Immature natural killer cell (primary cell): ENCODE data around the gene EDC3. TPM values are rescaled to one million over a fixed set of nuclear protein-coding genes. Genes with fewer than 3 reads are reported as not detected.
A peak's percentile ranks its signal among the peaks of the same experiment; 100 is the strongest.
"Not testable (repeated sequence)": the region's sequence is repeated elsewhere in the genome, so short reads cannot be mapped to it uniquely, and the experiment has no call there.

Source experiments
- DNase-seq, 3 donors: peaks; one replicate each; pipeline ENCODE4 v3.0.0; 2022; ENCODE audit warnings: mixed read lengths in 1 of 3
- H3K27ac Mint-ChIP-seq, 6 donors: one replicate each; pipeline ENCODE4 v1.8.0; 2020; ENCODE audit warnings: mixed read lengths in 6 of 6, mild to moderate bottlenecking in 5 of 6, inconsistent platforms in 4 of 6, moderate library complexity in 3 of 6
- H3K27me3 Mint-ChIP-seq, 3 donors: one replicate each; pipeline ENCODE4 v1.8.0; 2020 to 2021; ENCODE audit warnings: low read depth in 3 of 3, mild to moderate bottlenecking in 3 of 3, mixed read lengths in 3 of 3, moderate library complexity in 3 of 3, inconsistent platforms in 1 of 3
- H3K36me3 Mint-ChIP-seq, 3 donors: one replicate each; pipeline ENCODE4 v1.8.0; 2020; ENCODE audit warnings: mixed read lengths in 3 of 3, inconsistent platforms in 2 of 3, mild to moderate bottlenecking in 2 of 3
- H3K4me1 Mint-ChIP-seq, 2 donors: one replicate each; pipeline ENCODE4 v1.8.0; 2020; ENCODE audit warnings: inconsistent platforms in 2 of 2, mild to moderate bottlenecking in 2 of 2, mixed read lengths in 2 of 2, moderate library complexity in 1 of 2
- H3K4me3 Mint-ChIP-seq, 5 donors: one replicate each; pipeline ENCODE4 v1.8.0; 2020; ENCODE audit warnings: mild to moderate bottlenecking in 5 of 5, mixed read lengths in 5 of 5, inconsistent platforms in 3 of 5, moderate library complexity in 3 of 5
- H3K9me3 Mint-ChIP-seq, 6 donors: one replicate each; pipeline ENCODE4 v1.8.0; 2020; ENCODE audit warnings: mild to moderate bottlenecking in 6 of 6, mixed read lengths in 6 of 6, inconsistent platforms in 4 of 6, moderate library complexity in 3 of 6
- polyA plus RNA-seq, 3 donors: library from polyadenylated mRNA; unstranded; fragments of 300-500 nt; fragmentation: Illumina TruSeq; gene quantifications; one replicate each; pipeline ENCODE4 v1.2.3, GENCODE V29; 2021

The EDC3 gene
- polyA plus RNA-seq, 3 donors from 2014 or later, result 17.4 to 30.4 (median 26.1) TPM

DNA sequence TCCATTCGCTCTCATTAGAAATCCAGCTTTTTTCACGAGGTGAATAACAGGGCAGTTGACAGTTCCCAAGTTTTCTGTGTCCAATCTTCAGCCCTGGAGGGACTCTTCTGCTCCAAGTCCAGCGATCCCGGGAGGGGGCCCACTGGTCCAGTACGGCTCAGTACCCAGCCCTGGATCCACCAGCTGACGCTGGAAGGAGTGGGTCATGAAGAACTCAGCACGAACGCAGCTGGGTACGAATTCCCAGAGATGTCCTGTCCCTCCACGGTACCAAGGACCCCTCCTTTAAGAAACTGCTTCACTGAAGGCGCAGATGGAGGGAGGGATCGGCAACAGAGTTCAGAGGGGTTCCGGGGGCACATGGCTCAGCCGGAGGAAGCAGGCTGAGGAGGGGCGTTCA lies 96.7 kb downstream of the EDC3 start:
- DNase-seq, result no peak
- peaks cover 18 to 20% of the 10 kb centered on the region in 2 donors for H3K4me1 Mint-ChIP-seq
- no peaks in the 10 kb centered on the region for H3K9me3 Mint-ChIP-seq
- H3K27me3 Mint-ChIP-seq, result peaks cover 0 to 9% (median 7%) of the 10 kb centered on the region in 3 donors
- peak overlapping the region; percentile 92 to 100 (median 98) for H3K4me3 Mint-ChIP-seq
- peak overlapping the region in 4 of 6 donors; percentile 97 to 99 (median 97) for H3K27ac Mint-ChIP-seq
- peaks cover 0 to 4% (median 0%) of the 10 kb centered on the region in 3 donors for H3K36me3 Mint-ChIP-seq

DNA sequence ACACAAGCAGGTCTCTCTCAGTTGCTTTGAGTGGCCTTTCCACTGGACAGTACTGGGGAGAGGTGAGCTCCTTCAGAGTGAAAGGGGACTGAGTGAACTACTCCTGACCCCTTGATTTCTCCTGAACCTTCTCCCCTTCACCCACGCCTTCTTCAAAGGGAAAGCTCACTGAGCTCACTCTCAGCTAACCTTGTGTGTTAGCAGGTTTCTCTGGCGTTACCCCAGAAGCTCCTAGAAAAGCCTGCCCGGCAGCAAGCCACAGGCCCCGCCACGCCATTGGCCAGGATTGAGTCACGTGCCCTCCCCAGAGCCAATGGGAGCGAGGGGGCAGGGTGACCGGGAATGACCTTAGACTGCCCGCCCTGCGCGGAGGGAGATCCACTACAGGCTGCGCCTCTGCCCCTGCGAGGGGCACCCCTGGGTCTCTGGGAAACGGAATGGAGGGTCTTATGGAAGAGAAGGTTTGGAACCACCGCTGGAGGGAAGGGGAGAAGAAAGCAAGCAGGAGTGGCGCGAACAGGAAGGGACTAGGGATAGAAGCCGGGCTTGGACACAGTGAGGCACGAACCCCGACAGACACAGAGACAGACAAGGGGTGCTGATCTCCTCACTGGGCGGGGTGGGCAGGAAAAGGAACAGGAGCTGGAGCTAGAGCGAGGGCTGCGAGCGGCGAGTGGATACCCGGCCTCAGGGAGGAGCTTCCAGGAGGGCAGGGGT lies 97.5 kb downstream of the EDC3 start:
- H3K9me3 Mint-ChIP-seq, result no peaks in the 10 kb centered on the region
- peak overlapping the region; percentile 90 to 99 (median 97) for H3K27ac Mint-ChIP-seq
- H3K27me3 Mint-ChIP-seq, result peaks cover 0 to 9% (median 7%) of the 10 kb centered on the region in 3 donors
- peaks cover 0 to 8% (median 0%) of the 10 kb centered on the region in 3 donors for H3K36me3 Mint-ChIP-seq
- peak overlapping the region; percentile 92 to 100 (median 98) for H3K4me3 Mint-ChIP-seq
- peak; percentile 85 to 89 (median 88) for DNase-seq
- peaks cover 18 to 20% of the 10 kb centered on the region in 2 donors for H3K4me1 Mint-ChIP-seq

DNA sequence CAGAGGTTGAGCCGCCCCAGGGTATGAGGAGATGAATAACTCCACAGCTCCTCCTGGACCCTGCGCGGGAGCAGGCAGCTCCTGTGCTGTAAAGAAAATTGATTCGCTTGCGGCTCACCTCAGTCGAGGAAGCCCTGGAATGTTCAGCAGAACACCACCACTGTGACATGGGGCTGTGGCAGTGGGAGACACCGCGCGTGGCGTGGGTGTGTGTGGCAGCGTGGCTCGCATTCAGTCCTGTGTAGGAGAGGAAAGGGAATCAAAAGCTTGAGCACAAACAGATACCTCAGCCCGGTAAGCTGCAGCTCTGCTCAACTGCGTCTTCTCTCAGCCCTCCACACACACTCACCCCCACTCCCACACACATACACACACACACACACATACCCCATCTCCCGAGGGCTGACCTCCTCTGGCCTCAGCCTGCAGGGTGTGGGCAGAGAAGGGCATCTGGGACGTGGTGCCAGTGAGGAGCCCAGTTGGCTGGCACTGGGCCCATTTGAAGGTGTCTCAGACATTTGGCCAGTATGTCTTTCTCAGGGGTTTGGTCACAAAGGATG lies 98.6 kb downstream of the EDC3 start:
- H3K27me3 Mint-ChIP-seq, H3K4me3 Mint-ChIP-seq, H3K9me3 Mint-ChIP-seq, DNase-seq: not testable (repeated sequence)
- H3K27ac Mint-ChIP-seq, result peak overlapping the region in 2 of 6 donors; percentile 31 to 97
- peaks cover 0 to 15% (median 5%) of the 10 kb centered on the region in 3 donors for H3K36me3 Mint-ChIP-seq
- H3K4me1 Mint-ChIP-seq, result peaks cover 18 to 20% of the 10 kb centered on the region in 2 donors

DNA sequence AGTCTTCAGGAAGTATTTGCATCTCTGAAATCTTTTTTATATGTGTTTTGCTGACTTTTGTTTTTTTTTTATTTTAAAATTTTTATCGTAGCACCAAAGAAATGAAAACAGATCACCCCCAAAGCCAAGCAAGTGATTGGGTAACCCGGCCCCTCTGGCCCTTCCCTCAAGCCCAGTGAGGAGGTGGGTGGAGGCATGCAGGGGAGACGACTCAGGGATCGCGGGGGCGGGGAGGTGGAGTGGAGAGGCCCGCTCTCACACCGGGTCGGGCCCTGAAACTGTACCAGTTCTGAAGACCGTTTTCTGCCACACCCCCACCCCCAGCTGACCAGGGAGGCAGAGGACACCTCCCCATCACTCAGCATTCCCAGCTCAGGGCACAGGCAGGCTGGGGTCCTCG lies 99.1 kb downstream of the EDC3 start:
- H3K9me3 Mint-ChIP-seq, H3K4me3 Mint-ChIP-seq, H3K27me3 Mint-ChIP-seq, DNase-seq: not testable (repeated sequence)
- peaks cover 18 to 20% of the 10 kb centered on the region in 2 donors for H3K4me1 Mint-ChIP-seq
- peaks cover 0 to 18% (median 6%) of the 10 kb centered on the region in 3 donors for H3K36me3 Mint-ChIP-seq
- peak overlapping the region in 1 of 6 donors; percentile 68 for H3K27ac Mint-ChIP-seq

DNA sequence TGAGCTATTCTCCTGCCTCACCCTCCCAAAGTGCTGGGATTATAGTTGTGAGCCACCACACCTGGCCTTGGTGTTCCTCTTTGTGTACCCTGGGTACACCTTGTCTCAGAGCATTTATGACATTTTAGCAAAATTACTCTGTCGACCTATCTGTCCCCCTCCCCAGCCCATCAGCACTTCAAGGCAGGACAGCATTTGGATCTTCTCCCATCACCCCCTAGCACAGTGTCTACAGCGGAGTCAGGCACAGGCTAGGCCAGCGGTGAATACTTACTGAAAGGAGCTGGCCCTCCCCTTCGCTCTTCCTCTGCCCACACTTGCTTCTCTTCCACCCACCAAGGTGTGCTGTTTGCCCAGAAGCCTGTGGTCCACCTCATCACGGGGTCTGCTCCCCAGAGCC lies 100.6 kb downstream of the EDC3 start:
- Mint-ChIP-seq H3K27ac (peak overlapping the region in 1 of 6 donors; percentile 57), H3K36me3 (peaks cover 0 to 23% (median 6%) of the 10 kb centered on the region in 3 donors), H3K4me3 (no peak overlapping the region), H3K4me1 (peaks cover 18 to 20% of the 10 kb centered on the region in 2 donors), H3K27me3 (peaks cover 0 to 9% (median 9%) of the 10 kb centered on the region in 3 donors), H3K9me3 (no peaks in the 10 kb centered on the region)
- no peak for DNase-seq

DNA sequence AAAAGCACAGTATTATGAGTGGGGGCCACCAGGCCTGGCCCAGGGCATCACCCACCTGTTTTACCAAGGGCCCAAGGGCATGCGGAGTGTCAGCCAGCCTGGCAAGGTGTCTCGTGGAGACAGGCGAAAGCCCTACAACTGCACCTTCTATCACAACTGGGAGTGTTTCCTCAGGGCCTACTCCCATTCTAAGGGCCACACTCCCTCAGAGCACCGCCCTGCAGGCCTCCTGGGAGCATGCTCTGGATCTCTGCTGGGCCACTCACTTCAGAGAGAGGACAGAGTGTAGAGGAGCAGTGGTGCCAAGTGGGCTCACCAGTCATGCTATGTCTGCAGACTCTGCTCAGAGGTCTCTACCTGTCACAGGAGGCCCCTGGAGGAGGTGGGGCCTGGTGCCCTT lies 101.4 kb downstream of the EDC3 start:
- Mint-ChIP-seq H3K27me3 (peaks cover 0 to 9% (median 9%) of the 10 kb centered on the region in 3 donors), H3K27ac (no peak overlapping the region), H3K4me1 (peaks cover 15 to 18% of the 10 kb centered on the region in 2 donors), H3K4me3 (no peak overlapping the region), H3K9me3 (no peaks in the 10 kb centered on the region), H3K36me3 (peaks cover 0 to 29% (median 6%) of the 10 kb centered on the region in 3 donors)
- no peak for DNase-seq

DNA sequence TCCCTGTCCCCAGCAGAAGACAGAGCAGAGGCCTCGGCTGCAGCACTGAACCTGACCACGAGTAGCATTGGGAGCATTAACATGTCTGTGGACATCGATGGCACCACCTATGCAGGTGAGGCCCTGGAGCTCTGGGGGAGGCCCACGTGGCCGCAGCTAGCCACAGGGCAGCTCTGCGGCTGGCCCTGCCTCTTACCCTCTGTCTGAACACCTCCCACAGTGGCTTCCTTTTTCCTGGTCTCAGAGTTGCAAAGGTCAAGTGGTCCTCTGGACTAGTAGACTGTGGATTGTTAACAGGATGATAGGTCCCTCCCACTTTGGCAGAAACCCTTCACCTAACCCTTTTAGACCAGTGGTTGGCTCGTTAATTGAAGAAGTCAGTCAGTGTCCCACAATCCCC lies 102.7 kb downstream of the EDC3 start:
- H3K27me3 Mint-ChIP-seq, result peaks cover 0 to 5% (median 2%) of the 10 kb centered on the region in 3 donors
- no peak overlapping the region for H3K27ac Mint-ChIP-seq
- no peak overlapping the region for H3K4me3 Mint-ChIP-seq
- peaks cover 4 to 5% of the 10 kb centered on the region in 2 donors for H3K4me1 Mint-ChIP-seq
- H3K36me3 Mint-ChIP-seq, result peaks cover 0 to 29% (median 6%) of the 10 kb centered on the region in 3 donors
- H3K9me3 Mint-ChIP-seq, result no peaks in the 10 kb centered on the region
- DNase-seq, result no peak

DNA sequence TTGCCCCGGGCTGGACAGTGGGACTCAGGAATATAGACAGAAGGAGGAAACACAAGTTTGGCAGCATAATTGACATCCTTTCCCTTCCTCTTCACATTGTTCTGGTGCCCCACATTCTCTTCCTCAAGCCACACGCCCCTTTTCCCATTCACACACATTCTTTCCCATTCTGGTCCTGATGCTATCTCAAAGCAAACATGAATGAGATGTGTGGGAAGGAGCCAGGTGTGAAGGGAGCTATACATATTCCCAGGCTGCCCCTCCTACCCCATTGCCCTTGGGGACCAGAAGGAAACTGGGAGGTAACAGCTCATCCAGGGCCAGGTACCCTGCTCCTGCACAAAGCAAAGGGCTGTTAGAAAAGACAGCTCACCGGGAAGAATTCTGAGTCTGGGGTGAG lies 103.6 kb downstream of the EDC3 start:
- Mint-ChIP-seq H3K36me3 (peaks cover 0 to 29% (median 6%) of the 10 kb centered on the region in 3 donors), H3K27ac (no peak overlapping the region), H3K9me3 (no peaks in the 10 kb centered on the region), H3K4me1 (no peaks in the 10 kb centered on the region), H3K27me3 (peaks cover 0 to 4% (median 0%) of the 10 kb centered on the region in 3 donors), H3K4me3 (no peak overlapping the region)
- DNase-seq, result no peak

DNA sequence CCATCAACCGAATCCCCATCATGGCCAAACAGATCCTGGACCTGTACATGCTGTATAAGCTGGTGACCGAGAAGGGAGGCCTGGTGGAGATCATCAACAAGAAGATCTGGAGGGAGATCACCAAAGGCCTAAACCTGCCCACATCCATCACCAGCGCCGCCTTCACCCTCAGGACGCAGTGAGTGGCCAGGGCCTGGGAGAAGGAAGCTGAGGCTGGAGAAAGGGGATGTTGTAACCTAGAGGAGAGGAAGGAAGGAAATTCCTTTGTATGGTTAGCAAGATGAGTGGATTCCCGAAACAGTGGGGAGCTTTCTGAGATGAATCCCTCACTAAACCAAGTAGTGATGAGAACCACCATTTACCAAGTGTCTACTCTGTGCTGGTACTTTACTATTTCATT lies 106.0 kb downstream of the EDC3 start:
- DNase-seq, result no peak
- peaks cover 0 to 31% (median 6%) of the 10 kb centered on the region in 3 donors for H3K36me3 Mint-ChIP-seq
- H3K4me3 Mint-ChIP-seq, result no peak overlapping the region
- peak overlapping the region in 1 of 6 donors; percentile 23 for H3K27ac Mint-ChIP-seq
- no peaks in the 10 kb centered on the region for H3K9me3 Mint-ChIP-seq
- peaks cover 0 to 2% (median 0%) of the 10 kb centered on the region in 3 donors for H3K27me3 Mint-ChIP-seq
- H3K4me1 Mint-ChIP-seq, result no peaks in the 10 kb centered on the region

DNA sequence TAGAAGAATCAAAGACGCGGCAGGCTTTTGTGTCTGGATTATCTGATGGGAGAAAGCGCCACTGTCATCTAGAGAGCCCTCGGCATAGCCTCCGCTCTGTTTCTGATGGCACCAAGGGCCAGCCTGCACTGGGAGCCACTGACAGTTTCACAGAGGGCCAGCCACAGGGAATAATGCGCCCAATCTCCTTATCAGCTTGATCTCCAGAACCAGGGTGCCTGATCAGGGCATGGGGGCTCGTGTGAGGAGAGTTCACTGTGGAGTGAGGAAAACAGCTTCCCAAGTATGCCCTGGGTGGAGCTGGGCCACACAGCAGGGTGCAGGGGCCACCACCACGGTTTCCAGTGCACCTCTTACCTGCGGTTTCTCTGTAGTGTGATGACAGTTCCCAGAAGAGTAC lies 110.0 kb downstream of the EDC3 start:
- no peak overlapping the region for H3K27ac Mint-ChIP-seq
- no peaks in the 10 kb centered on the region for H3K9me3 Mint-ChIP-seq
- H3K36me3 Mint-ChIP-seq, result peaks cover 0 to 26% (median 13%) of the 10 kb centered on the region in 3 donors
- DNase-seq, result no peak
- H3K4me3 Mint-ChIP-seq, result no peak overlapping the region
- peaks cover 3 to 12% of the 10 kb centered on the region in 2 donors for H3K4me1 Mint-ChIP-seq
- H3K27me3 Mint-ChIP-seq, result no peaks in the 10 kb centered on the region

DNA sequence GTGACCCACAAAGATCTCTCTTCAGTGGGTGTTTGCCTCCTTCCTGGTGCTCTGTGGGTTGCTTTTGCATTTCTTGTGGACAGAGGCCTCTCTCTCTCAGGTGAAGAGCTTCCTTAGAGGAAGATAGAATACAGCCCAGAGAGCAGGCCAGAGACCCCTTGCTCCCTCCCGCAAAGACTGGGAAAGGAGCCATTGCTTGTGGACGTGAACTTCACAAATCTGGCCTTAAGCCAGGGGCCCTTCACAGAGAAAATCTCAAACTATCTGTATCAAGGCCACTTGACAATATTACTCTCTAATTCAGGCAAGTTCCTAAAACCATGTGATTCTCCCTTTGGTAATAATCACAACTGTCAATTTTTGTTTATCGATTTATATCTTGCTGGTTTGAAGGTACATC lies 110.6 kb downstream of the EDC3 start:
- Mint-ChIP-seq H3K4me3 (no peak overlapping the region), H3K27ac (no peak overlapping the region), H3K27me3 (no peaks in the 10 kb centered on the region), H3K9me3 (no peaks in the 10 kb centered on the region), H3K4me1 (peaks cover 3 to 12% of the 10 kb centered on the region in 2 donors), H3K36me3 (peaks cover 0 to 20% (median 13%) of the 10 kb centered on the region in 3 donors)
- DNase-seq, result no peak

DNA sequence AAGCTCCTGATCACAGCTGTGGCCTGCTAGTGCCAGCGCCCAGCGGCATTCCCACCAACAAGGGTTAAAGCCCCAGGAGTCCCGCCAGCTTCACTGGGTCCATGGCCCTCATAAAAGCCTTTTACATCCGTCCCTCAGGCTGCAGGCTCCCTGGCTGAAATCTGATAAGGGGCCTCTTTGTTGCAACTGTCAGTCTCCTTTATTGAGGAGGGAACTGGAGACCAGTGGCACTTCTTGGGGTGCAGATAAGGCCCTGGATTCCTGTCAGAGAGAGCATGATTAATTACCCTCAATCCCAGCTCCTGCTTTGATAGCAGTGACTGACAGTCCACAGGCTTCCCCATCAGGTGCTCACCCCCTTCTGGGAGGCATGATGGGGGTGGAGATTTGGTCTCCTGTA lies 111.0 kb downstream of the EDC3 start:
- Mint-ChIP-seq H3K27me3 (no peaks in the 10 kb centered on the region), H3K4me1 (peaks cover 3 to 12% of the 10 kb centered on the region in 2 donors), H3K4me3 (no peak overlapping the region), H3K36me3 (peaks cover 0 to 18% (median 13%) of the 10 kb centered on the region in 3 donors), H3K27ac (peak overlapping the region in 1 of 6 donors; percentile 51), H3K9me3 (no peaks in the 10 kb centered on the region)
- no peak for DNase-seq

DNA sequence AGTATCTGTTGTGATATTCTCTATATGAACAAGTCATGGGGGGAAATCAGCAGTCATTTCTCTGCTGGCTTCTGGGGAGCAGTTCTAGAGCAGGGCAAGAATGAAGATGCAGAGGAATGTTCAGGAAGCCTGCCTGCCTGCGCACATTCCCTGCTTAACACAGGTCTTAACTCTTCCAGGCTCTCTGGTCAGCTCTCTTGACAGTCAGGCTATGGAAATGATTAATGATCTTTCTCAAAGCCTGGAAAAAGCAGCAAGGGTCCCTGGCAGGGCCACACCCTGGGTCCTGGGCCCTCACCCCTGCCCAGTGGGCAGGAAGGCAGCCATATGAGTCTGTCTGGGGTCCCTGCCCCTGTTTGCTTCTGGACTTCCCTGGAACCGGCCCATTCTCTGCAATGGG lies 111.6 kb downstream of the EDC3 start:
- Mint-ChIP-seq H3K4me3 (no peak overlapping the region), H3K27me3 (no peaks in the 10 kb centered on the region), H3K36me3 (peaks cover 4 to 19% (median 13%) of the 10 kb centered on the region in 3 donors), H3K27ac (peak overlapping the region in 1 of 6 donors; percentile 51), H3K9me3 (no peaks in the 10 kb centered on the region), H3K4me1 (peaks cover 3 to 12% of the 10 kb centered on the region in 2 donors)
- DNase-seq, result no peak
